Activated CD4-positive, alpha-beta T cell treated with anti-CD3 and anti-CD28 coated beads, Interleukin-2, amount 50 U/mL, for 24 hours (primary cell): Measurements from ENCODE around the gene CSK.

ENCODE experiments used
- DNase-seq, 2 donors: peaks; one replicate each; pipeline ENCODE4 v3.0.0-alpha.2; 2020; ENCODE audit warnings: low read depth in 1 of 2, low spot score in 1 of 2

Gene CSK

DNA sequence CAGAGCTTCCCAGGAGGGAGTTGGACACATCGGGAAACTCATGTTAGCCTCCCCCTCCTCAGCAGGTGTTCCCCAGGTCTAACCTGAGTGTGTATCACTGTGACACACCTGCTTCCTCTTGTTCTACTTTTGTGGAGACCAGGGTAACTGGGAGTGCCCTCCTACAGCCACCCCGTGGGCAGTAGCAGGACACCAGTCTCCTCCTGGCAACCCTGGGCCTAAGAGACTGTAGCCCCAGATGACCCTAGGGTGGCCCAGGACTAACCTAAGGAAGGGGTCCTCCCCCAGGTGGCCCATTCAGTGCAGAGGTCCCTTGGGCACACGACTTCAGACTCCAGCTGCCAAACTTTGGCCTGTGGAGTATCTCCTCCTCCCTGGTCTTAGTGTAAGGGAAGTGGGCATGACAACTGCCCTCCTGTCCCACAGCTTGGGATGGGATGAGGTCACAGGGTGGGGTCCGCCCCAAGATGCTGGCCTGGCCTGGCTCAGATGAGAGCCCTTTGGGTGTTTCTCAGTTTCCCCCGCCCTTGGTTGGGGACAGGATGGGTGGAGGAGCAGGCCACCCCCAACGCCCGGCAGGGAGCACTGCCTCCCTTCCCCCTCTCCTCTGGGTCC, 4.8 kb downstream of the CSK start:
- DNase-seq = no peak

DNA sequence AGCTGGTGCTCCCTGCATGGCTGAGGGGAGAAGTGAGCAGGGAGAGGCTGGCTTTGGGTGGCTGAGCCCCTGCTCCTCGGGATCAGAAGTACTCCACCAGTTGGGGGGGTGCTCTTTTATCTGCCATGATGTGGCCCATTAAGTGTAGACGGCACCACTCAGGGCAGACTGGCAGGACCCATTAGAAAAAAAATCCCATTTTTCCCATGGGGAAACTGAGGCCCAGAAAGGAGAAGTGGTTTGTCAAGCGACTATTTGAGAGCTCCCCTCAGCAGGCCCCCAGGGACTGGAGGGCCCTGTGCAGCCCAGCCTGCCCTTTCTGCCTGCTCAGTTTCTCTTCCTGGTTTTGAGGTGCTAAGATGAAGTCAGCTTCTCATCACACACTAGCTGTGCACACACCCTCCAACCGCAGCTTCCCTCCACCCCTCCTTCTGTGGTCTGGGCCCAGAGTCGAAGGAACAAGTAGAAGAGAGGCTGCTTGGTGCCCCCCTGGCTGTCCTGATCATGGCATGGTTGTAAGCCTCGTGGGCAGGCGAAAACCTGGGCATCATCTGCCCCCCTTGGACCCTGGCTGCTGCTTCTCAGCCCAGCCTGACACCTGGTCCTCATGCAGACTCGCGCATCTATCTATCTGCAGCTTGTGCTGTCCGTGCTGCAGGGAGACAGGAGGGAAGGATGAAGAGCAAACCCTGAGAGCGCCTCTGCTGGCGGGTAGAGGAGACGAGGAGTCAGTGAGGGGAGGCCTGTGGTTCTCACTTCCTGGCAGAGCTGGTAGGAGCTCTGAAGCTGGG, 5.6 kb downstream of the CSK start:
- peak; percentile 76 to 90 for DNase-seq

DNA sequence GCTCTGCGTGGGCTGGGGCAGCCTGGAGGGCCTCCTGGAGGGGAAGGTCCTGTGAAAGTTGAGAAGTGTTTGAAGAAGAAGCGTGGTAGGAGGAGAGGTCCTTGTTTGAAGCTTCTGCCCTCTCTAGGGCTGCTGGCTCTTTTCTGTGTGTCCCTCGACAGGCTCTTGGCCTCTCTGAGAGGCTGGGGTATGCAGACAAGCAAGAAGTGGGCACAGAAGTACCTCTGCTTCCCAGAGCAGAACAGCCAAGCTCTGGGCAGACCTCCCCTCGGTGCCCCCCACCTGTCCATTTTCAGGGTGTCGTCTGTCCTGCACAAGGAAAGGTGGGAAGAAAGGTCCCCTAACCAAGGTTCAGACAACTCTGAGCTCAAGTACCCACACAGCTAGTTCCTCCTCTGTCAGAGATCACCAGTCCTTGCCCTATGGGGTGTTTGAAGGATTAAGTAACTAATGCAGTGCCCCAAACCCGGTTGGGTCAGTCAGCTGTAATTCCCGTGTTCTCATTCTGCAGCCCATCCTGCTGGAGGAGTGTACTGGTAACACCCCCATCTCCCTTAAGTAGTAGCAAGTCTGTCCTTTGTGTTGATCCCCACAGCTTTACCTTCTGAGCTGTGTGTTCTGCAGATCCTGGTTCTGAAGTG, 6.3 kb downstream of the CSK start:
- DNase-seq = no peak

DNA sequence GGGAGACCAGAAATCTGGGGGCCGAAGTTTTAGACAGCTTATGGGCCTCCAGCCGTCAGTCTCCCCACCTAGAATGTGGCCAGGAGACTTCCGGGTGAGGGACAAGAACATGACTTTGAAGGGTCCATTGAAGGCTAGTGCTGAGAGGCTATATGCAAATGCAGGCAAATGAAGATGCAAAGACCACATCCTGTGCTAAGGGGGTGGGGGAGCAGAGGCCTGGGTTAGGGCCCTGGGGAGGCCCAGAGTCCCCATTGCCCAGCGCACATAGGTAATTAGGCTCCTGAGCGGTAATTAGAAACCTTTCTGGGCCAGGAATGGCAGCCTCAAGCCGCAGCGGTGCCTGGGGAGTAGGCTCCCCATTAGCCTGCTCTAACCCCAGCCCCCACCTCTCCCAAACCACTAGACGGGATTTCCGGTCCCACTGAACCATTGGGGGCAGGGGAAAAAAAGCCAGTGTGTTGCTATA, 6.8 kb downstream of the CSK start:
- no peak for DNase-seq

DNA sequence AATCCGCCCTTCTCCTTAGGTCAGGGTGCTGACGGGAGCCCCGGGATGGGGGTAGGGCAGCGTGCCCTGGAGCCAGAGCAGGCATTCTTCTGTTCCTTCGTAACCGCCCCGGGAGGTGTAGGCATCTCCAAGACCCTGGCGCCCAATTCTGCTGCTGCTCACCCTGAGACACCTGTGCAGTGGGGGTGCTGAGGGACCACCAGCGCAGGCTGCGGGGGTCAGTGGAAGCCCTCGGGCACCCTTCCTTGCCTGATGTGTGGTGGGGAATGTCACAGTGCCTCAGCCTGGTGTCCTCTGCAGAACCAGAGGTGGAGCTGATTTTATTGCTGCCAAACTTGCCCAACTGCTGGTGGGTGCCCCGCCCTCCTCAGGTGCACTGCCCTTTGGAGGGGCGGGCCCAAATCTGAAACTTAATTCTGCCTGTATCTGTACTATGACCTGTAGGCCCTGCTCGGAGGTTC, 7.3 kb downstream of the CSK start:
- no peak for DNase-seq

DNA sequence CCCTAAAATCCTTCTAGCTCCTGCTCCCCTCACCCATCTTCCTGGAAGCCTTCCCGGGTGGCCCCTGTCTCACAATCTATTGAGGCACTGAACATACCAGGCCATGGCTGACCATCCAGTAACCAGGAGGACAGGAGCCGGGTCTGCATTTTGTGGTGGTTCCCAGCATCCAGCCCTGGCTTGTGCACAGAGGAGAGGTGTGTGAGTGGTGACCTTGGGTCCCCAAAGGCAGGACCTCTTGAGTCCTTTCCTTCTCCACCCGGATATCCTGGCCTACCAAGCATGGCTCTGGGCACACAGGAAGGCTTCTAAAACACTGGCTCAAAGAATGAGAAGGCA, 7.8 kb downstream of the CSK start:
- DNase-seq = no peak

DNA sequence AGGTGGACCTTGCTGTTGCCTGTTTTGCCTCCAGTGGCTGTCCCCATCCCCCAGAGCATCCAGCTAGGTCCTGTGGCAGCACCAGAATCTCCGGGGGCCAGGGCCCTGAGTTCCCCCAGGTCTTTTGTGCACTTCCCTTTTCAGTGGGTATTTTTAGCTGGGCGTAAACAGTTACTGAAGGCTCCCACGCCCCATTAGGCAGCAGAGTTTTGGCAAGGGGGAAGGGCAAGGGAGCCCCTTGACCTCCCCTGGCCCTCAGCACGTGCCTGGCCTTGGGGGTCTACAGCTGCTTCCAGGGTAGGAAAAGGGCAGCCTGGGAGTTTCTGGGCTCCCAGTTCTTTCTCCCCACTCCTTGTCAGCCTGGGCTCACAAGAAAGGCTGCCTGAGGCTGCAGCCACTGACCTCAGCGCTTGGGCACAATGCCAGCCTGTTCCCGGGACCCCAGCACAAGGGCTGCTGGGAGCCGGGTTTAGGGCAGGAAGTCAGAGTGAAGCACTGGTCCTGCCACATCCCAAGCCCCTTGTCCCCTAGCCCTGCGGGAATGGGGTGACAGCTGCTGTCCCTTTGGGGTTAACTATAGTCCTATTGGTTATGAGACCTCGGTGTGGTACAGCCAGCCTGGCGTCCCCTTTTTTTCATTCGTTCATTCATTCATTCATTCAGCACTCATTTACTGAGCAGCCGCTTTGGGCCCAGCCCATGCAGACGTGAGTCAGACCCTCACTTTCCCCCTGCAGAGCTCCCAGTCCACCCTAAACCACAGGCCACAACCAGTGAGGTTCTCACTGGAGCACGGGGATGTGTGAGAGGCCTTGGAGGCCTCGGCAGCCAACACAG, 8.4 kb downstream of the CSK start:
- DNase-seq = no peak

DNA sequence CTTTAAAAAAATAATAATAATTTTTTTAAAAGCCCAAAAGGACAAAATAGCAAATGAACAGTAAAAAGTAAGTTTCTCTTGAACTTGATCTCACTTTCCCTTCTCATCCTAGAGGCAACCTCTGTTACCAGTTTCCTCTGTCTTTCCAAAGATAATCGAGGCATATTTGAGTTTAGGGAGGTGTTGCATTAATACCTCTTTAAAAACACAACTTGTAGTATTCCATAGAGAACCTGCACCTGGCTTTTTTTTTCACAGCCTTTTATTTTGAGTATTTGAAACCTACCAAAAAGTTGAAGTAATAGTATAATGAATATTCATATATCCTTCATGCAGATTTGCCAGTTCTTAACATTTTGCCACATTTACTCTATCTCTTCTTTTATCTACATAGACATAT, 9.1 kb downstream of the CSK start:
- no peak for DNase-seq

DNA sequence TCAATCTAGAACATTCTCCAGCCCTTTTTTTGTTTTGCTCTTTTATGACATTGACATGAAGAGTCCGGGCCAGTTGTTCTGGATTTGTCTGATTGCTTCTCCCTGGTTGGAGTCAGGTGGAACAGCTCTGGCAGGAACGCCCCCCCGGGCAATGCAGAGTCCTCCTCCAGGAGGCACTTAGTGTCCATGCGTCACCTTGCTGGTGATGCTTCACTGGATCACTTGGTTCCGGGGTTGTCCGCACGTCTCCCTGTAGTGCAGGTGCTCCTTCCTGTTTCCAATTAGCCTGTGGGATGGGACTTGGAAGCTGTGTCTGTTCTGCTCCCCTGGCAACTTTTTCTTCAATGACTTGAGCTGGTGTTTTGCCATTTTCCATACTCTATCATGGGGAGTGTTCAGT, 9.8 kb downstream of the CSK start:
- no peak for DNase-seq

DNA sequence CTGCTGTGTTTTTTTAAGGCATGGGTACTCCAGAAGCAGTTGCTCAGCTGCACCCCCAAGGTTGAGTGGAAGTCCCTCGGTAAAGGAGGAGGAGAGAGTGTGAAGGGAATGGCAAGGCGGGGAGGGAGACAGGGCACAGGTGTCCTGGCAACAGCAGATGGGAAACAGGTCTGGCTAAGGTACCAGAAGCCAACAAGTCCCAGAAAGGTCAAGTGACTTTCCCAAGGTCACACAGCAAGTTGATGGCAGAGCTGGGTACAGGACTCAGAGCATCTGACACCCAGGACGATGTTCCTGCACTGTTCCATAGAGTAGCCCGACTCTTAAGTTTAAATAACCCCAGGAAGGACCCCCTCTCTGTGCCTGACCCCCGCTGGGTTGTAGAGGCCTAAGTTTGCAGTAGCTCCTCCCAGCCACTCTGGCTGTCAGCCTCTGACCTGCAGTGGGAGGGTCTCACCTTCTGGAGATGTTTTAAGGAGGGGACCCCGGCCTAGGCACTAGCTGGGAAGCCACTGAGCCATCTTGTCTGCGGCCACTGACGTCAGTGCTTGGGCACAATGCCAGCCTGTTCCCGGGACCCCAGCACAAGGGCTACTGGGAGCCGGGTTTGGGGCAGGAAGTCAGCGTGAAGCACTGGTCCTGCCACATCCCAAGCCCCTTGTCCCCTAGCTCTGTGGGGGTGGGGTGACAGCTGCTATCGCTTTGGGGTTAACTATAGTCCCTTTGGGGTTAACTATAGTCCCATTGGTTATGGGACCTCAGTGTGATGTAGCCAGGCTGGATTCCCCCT, 10.5 kb downstream of the CSK start:
- DNase-seq = no peak

DNA sequence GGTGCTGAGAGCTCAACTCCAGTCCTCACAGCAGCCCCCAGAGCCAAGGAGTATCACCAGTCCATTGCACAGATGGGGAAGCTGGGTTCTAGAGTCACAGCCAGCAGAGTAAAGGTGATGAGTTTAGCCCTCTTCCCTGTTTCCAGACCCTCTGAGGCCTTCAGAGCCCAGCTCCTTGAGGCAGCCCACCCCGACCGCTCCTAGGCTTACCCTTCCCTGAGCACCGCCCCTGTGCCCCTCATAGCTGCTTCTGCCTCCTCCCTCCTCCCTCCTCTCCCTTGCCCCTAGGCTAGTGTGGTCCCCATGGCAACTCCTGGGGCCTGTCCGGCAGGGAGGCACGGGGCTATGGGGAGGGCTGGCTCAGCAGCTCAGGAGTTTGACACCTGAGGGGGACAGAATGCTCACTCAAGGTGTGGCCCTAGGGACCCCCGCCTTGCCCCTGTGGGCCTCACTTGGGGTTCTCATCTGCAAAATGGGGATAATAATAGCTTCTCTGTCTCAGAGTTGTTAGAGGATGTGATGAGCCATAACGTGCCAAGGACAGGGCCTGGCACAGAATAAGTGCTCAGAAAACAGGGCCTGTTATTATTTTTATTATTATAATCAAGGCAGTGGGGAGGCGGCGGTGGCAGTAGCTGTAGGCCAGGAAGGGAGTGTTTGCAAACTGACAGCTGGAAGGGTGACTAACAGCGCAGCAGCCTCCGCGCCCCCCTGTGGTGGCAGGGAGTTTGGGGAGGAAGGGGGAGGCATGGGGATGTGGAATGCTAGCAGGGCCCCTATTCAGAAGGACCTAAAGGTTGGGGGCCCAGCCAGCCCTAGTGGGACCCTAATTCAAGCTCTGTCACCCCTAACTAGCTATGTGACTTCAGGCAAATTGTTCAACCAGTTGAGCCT, 11.5 kb downstream of the CSK start:
- DNase-seq = no peak

DNA sequence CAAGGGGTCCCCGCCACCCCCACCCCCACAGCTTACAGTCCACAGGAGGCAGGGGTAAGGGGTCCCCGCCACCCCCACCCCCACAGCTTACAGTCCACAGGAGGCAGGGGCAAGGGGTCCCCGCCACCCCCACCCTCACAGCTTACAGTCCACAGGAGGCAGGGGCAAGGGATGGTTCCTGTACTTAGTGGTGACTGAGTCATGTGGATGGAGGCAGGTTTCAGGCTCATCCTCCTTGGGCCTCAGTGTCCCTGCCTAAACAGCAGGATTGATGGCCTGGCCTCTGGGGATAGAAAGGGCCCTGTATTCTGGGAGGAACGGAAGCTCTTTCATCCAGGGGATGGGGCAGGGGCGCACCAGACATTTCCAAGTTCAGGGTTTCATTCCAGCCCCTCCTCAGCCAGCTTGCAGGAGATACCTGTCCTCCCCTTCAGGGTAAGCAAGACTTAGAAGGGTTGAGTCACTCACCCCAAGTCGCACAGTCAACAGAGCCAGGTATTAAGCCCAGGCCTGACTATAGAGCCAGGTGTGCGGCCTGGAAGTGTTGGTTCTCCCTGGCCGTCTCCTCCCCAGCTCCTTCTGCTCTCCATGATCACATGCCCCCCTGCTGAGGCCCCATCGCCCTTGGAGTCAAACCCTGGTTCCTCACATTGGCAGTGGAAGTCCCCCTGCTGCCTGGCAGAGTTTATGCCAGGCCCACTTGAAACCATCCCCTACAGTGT, 12.5 kb downstream of the CSK start:
- no peak for DNase-seq

DNA sequence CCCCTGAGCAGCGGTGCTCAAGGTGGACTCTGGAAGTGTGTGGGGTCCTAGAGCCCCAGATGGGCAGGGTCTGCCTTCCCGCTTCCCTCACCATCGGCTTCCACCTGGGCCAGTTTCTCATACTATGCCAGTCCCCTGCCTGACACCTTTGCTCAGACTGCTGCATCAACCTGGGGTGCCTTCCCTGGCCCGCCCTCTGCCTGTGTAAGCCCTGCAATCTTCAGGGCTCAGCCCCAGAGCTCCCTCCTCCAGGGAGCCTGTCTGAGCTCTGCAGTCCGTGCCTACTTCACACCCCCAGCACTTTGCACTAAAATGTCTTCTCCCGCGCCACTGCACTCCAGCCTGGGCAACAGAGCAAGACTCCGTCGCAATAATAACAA, 13.1 kb downstream of the CSK start:
- DNase-seq = no peak

DNA sequence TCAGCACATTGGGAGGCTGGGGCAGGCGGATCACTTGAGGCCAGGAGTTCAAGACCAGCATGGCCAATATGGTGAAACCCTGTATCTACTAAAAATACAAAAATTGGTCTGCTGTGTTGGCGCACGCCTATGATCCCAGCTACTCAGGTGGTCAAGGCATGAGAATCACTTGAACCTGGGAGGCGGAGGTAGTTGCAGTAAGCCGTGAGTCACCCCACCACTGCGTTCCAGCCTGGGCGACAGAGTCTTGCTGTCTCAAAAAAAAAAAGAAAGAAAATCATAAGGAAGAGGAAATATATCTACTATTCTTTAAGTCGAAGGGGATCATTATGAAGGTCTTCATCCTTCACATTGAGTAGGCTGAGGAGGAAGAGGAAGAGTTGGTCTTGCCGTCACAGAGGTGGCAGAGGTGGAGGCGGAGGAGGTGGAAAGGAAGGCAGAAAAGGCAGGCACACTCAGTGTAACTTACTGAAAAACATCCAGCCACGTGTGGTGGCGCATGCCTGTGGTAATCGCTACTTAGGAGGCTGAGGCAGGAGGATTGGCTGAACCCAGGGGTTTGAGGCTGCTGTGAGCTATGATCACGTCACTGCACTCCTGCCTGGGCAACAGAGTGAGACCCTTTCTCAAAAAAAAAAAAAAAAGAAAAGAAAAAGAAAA, 14.2 kb downstream of the CSK start:
- no peak for DNase-seq

DNA sequence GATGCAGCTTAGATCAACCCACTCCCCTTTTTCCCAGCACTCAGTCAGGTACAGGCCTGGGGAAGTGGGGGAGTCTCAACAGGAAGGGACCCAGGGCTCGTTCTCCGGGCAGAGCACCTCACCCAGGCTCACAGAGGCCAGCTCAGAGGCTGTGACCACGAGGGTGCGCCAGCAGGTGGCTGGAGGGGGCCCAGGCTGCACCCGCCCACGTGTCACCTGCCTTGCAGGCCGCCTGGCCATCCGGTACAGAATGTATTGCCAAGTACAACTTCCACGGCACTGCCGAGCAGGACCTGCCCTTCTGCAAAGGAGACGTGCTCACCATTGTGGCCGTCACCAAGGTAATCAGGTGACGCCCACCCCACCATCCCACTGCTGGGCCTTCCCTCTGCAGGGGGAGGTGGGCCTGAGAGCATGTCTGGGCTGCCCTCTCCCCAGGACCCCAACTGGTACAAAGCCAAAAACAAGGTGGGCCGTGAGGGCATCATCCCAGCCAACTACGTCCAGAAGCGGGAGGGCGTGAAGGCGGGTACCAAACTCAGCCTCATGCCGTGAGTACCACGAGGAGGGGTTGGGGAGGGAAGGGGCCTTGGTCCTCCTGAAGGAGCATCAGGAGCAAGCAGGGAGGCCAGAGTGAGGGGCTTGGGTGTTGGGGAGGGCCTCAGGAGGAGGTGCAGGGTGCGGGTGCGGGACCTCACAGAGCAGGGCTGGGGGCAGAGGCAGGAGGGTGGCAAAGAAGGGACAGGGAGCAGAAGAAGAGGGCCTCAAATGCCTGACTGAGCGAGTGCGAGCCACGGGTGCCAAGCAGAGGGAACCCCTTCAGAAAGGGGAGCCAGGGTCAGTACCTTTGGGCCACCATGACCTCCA, 16.7 kb downstream of the CSK start:
- DNase-seq = no peak

DNA sequence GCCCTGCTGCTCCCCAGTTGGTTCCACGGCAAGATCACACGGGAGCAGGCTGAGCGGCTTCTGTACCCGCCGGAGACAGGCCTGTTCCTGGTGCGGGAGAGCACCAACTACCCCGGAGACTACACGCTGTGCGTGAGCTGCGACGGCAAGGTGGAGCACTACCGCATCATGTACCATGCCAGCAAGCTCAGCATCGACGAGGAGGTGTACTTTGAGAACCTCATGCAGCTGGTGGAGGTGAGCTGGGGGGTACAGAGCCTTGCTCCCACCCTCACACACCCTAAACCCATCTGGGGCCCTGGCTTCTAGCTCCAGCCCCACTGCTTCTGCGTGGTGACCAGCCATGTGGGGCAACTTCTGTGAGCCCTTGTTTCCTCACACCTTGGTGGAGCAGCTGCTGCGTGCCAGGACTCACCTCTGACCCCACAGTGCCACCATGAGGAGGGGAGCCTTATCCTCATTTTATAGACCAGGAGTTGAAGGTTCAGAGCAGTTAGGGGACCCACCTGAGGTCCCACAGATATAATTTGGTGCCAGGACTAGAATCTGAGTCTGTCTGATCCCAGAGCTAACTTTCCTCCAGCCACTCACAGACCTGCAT, 17.5 kb downstream of the CSK start:
- no peak for DNase-seq

DNA sequence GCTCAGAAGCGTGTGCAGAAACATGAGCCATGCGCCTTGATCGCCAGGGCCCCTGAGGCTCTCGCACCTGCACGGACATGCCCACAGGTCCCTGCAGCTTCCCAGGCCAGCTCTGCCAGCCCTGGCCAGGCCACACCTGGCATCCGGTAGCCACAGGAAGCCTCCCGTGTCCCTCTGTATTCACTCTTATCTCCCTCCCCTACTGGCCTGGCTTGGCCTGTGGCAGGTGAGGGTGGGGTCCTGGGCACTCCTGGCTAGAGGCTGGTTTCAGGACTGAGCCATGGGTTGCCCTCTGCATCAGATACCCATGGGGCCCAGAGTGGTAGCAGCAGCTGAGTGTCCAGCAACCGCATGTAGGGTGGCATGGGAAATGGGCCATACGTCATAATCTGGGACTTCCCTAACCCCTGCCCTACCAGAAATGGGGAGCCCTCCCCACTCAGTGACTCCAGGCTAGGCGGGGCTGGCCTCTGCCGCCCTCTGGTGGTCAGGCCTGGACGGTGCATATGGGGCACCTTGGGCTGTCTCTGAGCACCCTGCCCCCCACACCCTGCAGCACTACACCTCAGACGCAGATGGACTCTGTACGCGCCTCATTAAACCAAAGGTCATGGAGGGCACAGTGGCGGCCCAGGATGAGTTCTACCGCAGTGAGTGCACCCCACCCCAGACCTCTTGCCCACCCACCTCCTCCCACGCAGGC, 18.1 kb downstream of the CSK start:
- DNase-seq = peak; percentile 80 to 82
